GM23338 (cell line): ENCODE measurements around the gene CEP170B.

Experiments used
- CREB1 ChIP-seq: fragments of 250-450 bp; sonication (Bioruptor Pico); IDR thresholded peaks from 2 replicates; pipeline ENCODE4 v1.5.0; 2020; ENCODE audit warnings: low read depth, mild to moderate bottlenecking, moderate library complexity
- CTCF ChIP-seq, 2 experiments: fragments of 200-600 bp in 1 of 2; sonication (generic) in 1 of 2; conservative IDR thresholded peaks; 2 replicates each; pipeline versions ENCODE4 v1.5.1 to v1.6.1; 2016 to 2017; ENCODE audit warnings: antibody characterized with exemption in 2 of 2, low read depth in 2 of 2, mild to moderate bottlenecking in 2 of 2, moderate library complexity in 1 of 2
- ETS1 ChIP-seq: IDR thresholded peaks from 2 replicates; pipeline ENCODE4 v1.6.1; 2016; ENCODE audit warnings: antibody characterized with exemption
- EZH2 ChIP-seq: fragments of 200-600 bp; sonication (generic); IDR thresholded peaks from one replicate; pipeline ENCODE4 v1.8.0; 2017; ENCODE audit warnings: antibody characterized with exemption, mild to moderate bottlenecking, low read depth; ENCODE audit not compliant: unreplicated experiment
- EZH2phosphoT487 ChIP-seq: fragments of 200-600 bp; sonication (generic); IDR thresholded peaks from one replicate; pipeline ENCODE4 v1.8.1; 2018; ENCODE audit warnings: antibody characterized with exemption; ENCODE audit not compliant: unreplicated experiment
- JUNB ChIP-seq: IDR thresholded peaks from one replicate; pipeline ENCODE4 v1.6.1; 2016; ENCODE audit warnings: antibody characterized with exemption; ENCODE audit not compliant: unreplicated experiment
- NANOG ChIP-seq: IDR thresholded peaks from 2 replicates; pipeline ENCODE4 v1.6.1; 2016; ENCODE audit warnings: antibody characterized with exemption, borderline replicate concordance
- POLR2AphosphoS5 ChIP-seq: IDR thresholded peaks from 2 replicates; pipeline ENCODE4 v1.6.1; 2016; ENCODE audit warnings: antibody characterized with exemption, low read depth
- REST ChIP-seq: IDR thresholded peaks from one replicate; pipeline ENCODE4 v1.6.1; 2018; ENCODE audit warnings: antibody characterized with exemption; ENCODE audit not compliant: unreplicated experiment
- STAT1 ChIP-seq: IDR thresholded peaks from one replicate; pipeline ENCODE4 v1.6.1; 2016; ENCODE audit warnings: antibody characterized with exemption; ENCODE audit not compliant: unreplicated experiment
- ZNF114 ChIP-seq: fragments of 250-450 bp; sonication (Bioruptor Pico); IDR thresholded peaks from 2 replicates; pipeline ENCODE4 v1.5.0; 2020; ENCODE audit warnings: mild to moderate bottlenecking, moderate library complexity
- ZNF331 ChIP-seq: fragments of 250-450 bp; sonication (Bioruptor Pico); IDR thresholded peaks from 2 replicates; pipeline ENCODE4 v1.5.0; 2020; ENCODE audit warnings: low read depth, mild to moderate bottlenecking, moderate library complexity

DNA sequence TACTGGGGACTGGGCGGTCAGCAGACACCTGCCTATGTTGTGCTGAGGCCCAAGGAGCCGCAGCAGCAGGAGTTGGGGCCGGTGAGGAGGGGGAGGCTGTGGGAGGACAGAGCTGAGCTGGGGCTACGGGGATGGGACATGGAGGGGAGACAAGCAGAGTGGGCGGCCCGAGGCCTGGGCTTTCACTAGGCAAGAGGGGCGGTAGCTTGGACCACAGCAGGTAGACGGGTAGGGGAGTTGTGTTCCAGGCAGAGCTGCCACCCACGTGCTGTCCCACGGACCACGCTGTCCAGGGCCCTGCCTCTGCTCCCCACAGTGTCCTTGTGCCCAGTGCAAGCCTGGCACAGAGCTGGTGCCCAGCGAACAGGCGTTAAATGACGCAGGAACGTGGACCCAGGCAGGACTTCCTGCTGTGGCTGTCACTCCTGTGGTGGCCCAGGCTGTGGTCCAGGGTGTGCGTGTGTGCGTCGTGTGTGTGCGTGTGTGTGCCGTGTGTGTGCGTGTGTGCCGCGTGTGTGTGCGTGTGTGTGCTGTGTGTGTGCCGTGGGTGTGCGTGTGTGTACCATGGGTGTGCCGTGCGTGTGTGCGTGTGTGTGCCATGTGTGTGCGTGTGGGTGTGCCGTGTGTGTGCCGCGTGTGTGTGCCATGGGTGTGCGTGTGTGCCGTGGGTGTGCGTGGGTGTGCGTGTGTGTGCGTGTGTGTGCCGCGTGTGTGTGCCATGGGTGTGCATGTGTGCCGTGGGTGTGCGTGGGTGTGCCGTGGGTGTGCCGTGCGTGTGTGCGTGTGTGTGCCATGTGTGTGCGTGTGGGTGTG is 6.8 kb downstream of the CEP170B start:
- TF ChIP-seq CTCF (conservative IDR thresholded peaks at IDR 0.05; ENCODE audit: low read depth in 2 of 2), result no peak
- TF ChIP-seq POLR2AphosphoS5, result no peak
- no peak for TF ChIP-seq EZH2
- no peak for TF ChIP-seq STAT1
- TF ChIP-seq CREB1, result no peak
- no peak for TF ChIP-seq JUNB
- TF ChIP-seq ZNF331 (CRISPR knock-in tag), result no peak
- TF ChIP-seq REST, result no peak
- TF ChIP-seq ZNF114 (CRISPR knock-in tag), result no peak
- TF ChIP-seq EZH2phosphoT487, result no peak
- TF ChIP-seq NANOG, result no peak
- TF ChIP-seq ETS1, result no peak
